ENCODE data around the gene IFI44.

DNA sequence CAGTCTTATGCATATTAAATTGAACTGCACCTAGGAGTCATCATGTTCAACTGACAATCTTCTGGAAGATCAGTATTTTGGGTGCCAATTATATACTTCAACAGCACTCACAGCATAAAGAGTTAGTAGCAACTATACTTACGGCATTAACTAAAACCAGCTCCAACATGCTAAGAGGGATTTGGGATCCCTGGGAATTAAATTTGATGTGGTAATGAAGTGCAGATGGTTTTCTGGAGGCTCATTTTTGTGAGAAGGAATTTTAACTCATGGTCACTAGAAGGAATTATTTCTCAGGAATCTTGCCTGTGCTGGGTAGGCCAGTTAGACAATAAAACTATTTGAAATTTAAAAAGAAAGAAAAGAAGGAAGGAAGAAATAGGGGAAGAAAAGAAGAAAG, 18.3 kb downstream of the IFI44 start:
- no peak for TF ChIP-seq L3MBTL2 (conservative IDR thresholded peaks at IDR 0.05)
- no peak for TF ChIP-seq NFRKB (IDR thresholded peaks at IDR 0.05)
- TF ChIP-seq CTBP1 (IDR thresholded peaks at IDR 0.05; ENCODE audit: borderline replicate concordance) = no peak
- TF ChIP-seq, protein P1, sequence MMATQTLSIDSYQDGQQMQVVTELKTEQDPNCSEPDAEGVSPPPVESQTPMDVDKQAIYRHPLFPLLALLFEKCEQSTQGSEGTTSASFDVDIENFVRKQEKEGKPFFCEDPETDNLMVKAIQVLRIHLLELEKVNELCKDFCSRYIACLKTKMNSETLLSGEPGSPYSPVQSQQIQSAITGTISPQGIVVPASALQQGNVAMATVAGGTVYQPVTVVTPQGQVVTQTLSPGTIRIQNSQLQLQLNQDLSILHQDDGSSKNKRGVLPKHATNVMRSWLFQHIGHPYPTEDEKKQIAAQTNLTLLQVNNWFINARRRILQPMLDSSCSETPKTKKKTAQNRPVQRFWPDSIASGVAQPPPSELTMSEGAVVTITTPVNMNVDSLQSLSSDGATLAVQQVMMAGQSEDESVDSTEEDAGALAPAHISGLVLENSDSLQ (IDR thresholded peaks at IDR 0.05) = no peak
- TF ChIP-seq ZNF384 (IDR thresholded peaks at IDR 0.05) = no peak
- no peak for TF ChIP-seq SUZ12 (IDR thresholded peaks at IDR 0.05)

All from HEK293T (cell line).